Natural killer cell treated with Interleukin-12 subunit alpha and Interleukin-12 subunit beta and Interleukin-15 and Interleukin-18, amount 100 ng/mL, for 72 hours (primary cell): ENCODE measurements around the gene EQTN. TPM values are rescaled to one million over a fixed set of nuclear protein-coding genes. Genes with fewer than 3 reads are reported as not detected.

Experiments used
- ATAC-seq, 2 donors: fragments of 150-1000 bp; cut with Tn5 transposase in 1 of 2; sonication (Bioruptor Pico), chemical (Tn5 transposase) in 1 of 2; 2 replicates each; pipeline ENCODE4 v1.10.0; 2021
- DNase-seq: peaks from one replicate; pipeline ENCODE4 v3.0.0; 2022; ENCODE audit warnings: low spot score
- H3K27ac Mint-ChIP-seq, 2 donors: 1 replicate in 1 of 2; 2 replicates in 1 of 2; pipeline ENCODE4 v1.8.0; 2022; ENCODE audit warnings: mixed read lengths in 2 of 2, mild to moderate bottlenecking in 1 of 2, moderate library complexity in 1 of 2
- H3K27me3 Mint-ChIP-seq, 2 donors: 1 replicate in 1 of 2; 2 replicates in 1 of 2; pipeline ENCODE4 v1.8.0; 2022; ENCODE audit warnings: mixed read lengths in 2 of 2
- H3K36me3 Mint-ChIP-seq: one replicate; pipeline ENCODE4 v1.8.0; 2022; ENCODE audit warnings: mixed read lengths
- H3K4me1 Mint-ChIP-seq, 2 donors: 1 replicate in 1 of 2; 2 replicates in 1 of 2; pipeline ENCODE4 v1.8.0; 2022; ENCODE audit warnings: low read depth in 2 of 2, mixed read lengths in 2 of 2, mild to moderate bottlenecking in 1 of 2
- H3K4me3 Mint-ChIP-seq: one replicate; pipeline ENCODE4 v1.8.0; 2022; ENCODE audit warnings: mixed read lengths
- H3K9me3 Mint-ChIP-seq: 2 replicates; pipeline ENCODE4 v1.8.0; 2022; ENCODE audit warnings: mixed read lengths
- total RNA-seq, 2 donors: library from RNA; stranded (reverse); gene quantifications; one replicate each; pipeline ENCODE4 v1.2.3, GENCODE V29; 2022

EQTN gene
- total RNA-seq, 2 donors from 2014 or later: not detected

- H3K4me3 Mint-ChIP-seq: no peak overlapping the region
- no peak for DNase-seq
- H3K9me3 Mint-ChIP-seq: no peaks in the 10 kb centered on the region
- peaks cover 0 to 8% of the 10 kb centered on the region in 2 donors for H3K27me3 Mint-ChIP-seq
- no peak overlapping the region for H3K27ac Mint-ChIP-seq
- H3K4me1 Mint-ChIP-seq: peaks cover 0 to 2% of the 10 kb centered on the region in 2 donors
- ATAC-seq: no peak
- H3K36me3 Mint-ChIP-seq: no peaks in the 10 kb centered on the region
Observed at GRCh38 chr9:27331393-27331792, 34.4 kb upstream of the EQTN start.

- no peak for DNase-seq
- no peaks in the 10 kb centered on the region for H3K36me3 Mint-ChIP-seq
- no peak for ATAC-seq
- H3K4me1 Mint-ChIP-seq: peaks cover 0 to 2% of the 10 kb centered on the region in 2 donors
- no peak overlapping the region for H3K27ac Mint-ChIP-seq
- peaks cover 0 to 8% of the 10 kb centered on the region in 2 donors for H3K27me3 Mint-ChIP-seq
- H3K4me3 Mint-ChIP-seq: no peak overlapping the region
- H3K9me3 Mint-ChIP-seq: no peaks in the 10 kb centered on the region
Observed at GRCh38 chr9:27329291-27329690, 32.3 kb upstream of the EQTN start.

- ATAC-seq (no peak), DNase-seq (no peak)
- H3K27ac Mint-ChIP-seq: no peak overlapping the region
- peaks cover 0 to 5% of the 10 kb centered on the region in 2 donors for H3K27me3 Mint-ChIP-seq
- H3K9me3 Mint-ChIP-seq: no peaks in the 10 kb centered on the region
- H3K36me3 Mint-ChIP-seq: no peaks in the 10 kb centered on the region
- no peaks in the 10 kb centered on the region for H3K4me1 Mint-ChIP-seq
- no peak overlapping the region for H3K4me3 Mint-ChIP-seq
Observed at GRCh38 chr9:27328483-27328882, 31.5 kb upstream of the EQTN start.

- Mint-ChIP-seq H3K36me3 (no peaks in the 10 kb centered on the region), H3K9me3 (peaks cover 3% of the 10 kb centered on the region), H3K27me3 (no peaks in the 10 kb centered on the region), H3K4me1 (no peaks in the 10 kb centered on the region), H3K4me3 (no peak overlapping the region), H3K27ac (no peak overlapping the region)
- no peak for ATAC-seq
- DNase-seq: no peak
Observed at GRCh38 chr9:27311184-27311583, 14.2 kb upstream of the EQTN start.

- no peak for DNase-seq
- no peak for ATAC-seq
- Mint-ChIP-seq H3K9me3 (peaks cover 3% of the 10 kb centered on the region), H3K27me3 (peaks cover 0 to under 1% of the 10 kb centered on the region in 2 donors), H3K27ac (no peak overlapping the region), H3K4me1 (no peaks in the 10 kb centered on the region), H3K36me3 (no peaks in the 10 kb centered on the region), H3K4me3 (no peak overlapping the region)
Observed at GRCh38 chr9:27310582-27310981, 13.6 kb upstream of the EQTN start.

- Mint-ChIP-seq H3K4me1 (no peaks in the 10 kb centered on the region), H3K9me3 (peaks cover 3% of the 10 kb centered on the region), H3K36me3 (no peaks in the 10 kb centered on the region), H3K27me3 (peaks cover 3 to 6% of the 10 kb centered on the region in 2 donors), H3K4me3 (no peak overlapping the region), H3K27ac (no peak overlapping the region)
- no peak for DNase-seq
- ATAC-seq: no peak
Observed at GRCh38 chr9:27308691-27309390, 11.9 kb upstream of the EQTN start.

- Mint-ChIP-seq H3K36me3 (no peaks in the 10 kb centered on the region), H3K9me3 (peaks cover 7% of the 10 kb centered on the region), H3K27me3 (peaks cover 3 to 6% of the 10 kb centered on the region in 2 donors), H3K4me1 (no peaks in the 10 kb centered on the region), H3K27ac (no peak overlapping the region), H3K4me3 (no peak overlapping the region)
- no peak for DNase-seq
- ATAC-seq: no peak
Observed at GRCh38 chr9:27304521-27304920, 7.6 kb upstream of the EQTN start.

- Mint-ChIP-seq H3K27ac (no peak overlapping the region), H3K36me3 (no peaks in the 10 kb centered on the region), H3K4me3 (no peak overlapping the region), H3K27me3 (peaks cover 3 to 6% of the 10 kb centered on the region in 2 donors), H3K9me3 (peaks cover 7% of the 10 kb centered on the region), H3K4me1 (no peaks in the 10 kb centered on the region)
- DNase-seq (no peak), ATAC-seq (no peak)
Observed at GRCh38 chr9:27303219-27303618, 6.3 kb upstream of the EQTN start.

GRCh38 chr9:27293996-27294395 is 3.0 kb downstream of the EQTN start:
- no peak for DNase-seq
- Mint-ChIP-seq H3K9me3 (no peaks in the 10 kb centered on the region), H3K27me3 (no peaks in the 10 kb centered on the region), H3K4me3 (no peak overlapping the region), H3K4me1 (no peaks in the 10 kb centered on the region), H3K36me3 (no peaks in the 10 kb centered on the region), H3K27ac (no peak overlapping the region)
- ATAC-seq: no peak

- Mint-ChIP-seq H3K4me1 (no peaks in the 10 kb centered on the region), H3K9me3 (no peaks in the 10 kb centered on the region), H3K27me3 (no peaks in the 10 kb centered on the region), H3K4me3 (no peak overlapping the region), H3K27ac (no peak overlapping the region), H3K36me3 (no peaks in the 10 kb centered on the region)
- no peak for DNase-seq
- no peak for ATAC-seq
Observed at GRCh38 chr9:27292659-27293405, 4.1 kb downstream of the EQTN start.

- no peaks in the 10 kb centered on the region for H3K9me3 Mint-ChIP-seq
- no peaks in the 10 kb centered on the region for H3K4me1 Mint-ChIP-seq
- H3K36me3 Mint-ChIP-seq: no peaks in the 10 kb centered on the region
- DNase-seq (no peak), ATAC-seq (no peak)
- no peaks in the 10 kb centered on the region for H3K27me3 Mint-ChIP-seq
- no peak overlapping the region for H3K4me3 Mint-ChIP-seq
- H3K27ac Mint-ChIP-seq: no peak overlapping the region
Observed at GRCh38 chr9:27291292-27291691, 5.7 kb downstream of the EQTN start.

- Mint-ChIP-seq H3K4me1 (no peaks in the 10 kb centered on the region), H3K4me3 (no peak overlapping the region), H3K27me3 (no peaks in the 10 kb centered on the region), H3K27ac (no peak overlapping the region), H3K36me3 (no peaks in the 10 kb centered on the region), H3K9me3 (no peaks in the 10 kb centered on the region)
- ATAC-seq: no peak
- no peak for DNase-seq
Observed at GRCh38 chr9:27282269-27282668, 14.7 kb downstream of the EQTN start.

GRCh38 chr9:27280860-27281259 is 16.1 kb downstream of the EQTN start:
- DNase-seq (no peak), ATAC-seq (no peak)
- H3K4me1 Mint-ChIP-seq: peaks cover 3 to 5% of the 10 kb centered on the region in 2 donors
- no peaks in the 10 kb centered on the region for H3K36me3 Mint-ChIP-seq
- H3K27ac Mint-ChIP-seq: no peak overlapping the region
- H3K4me3 Mint-ChIP-seq: no peak overlapping the region
- H3K27me3 Mint-ChIP-seq: no peaks in the 10 kb centered on the region
- H3K9me3 Mint-ChIP-seq: no peaks in the 10 kb centered on the region

- ATAC-seq: no peak
- peaks cover 3 to 5% of the 10 kb centered on the region in 2 donors for H3K4me1 Mint-ChIP-seq
- no peaks in the 10 kb centered on the region for H3K36me3 Mint-ChIP-seq
- H3K27me3 Mint-ChIP-seq: no peaks in the 10 kb centered on the region
- H3K4me3 Mint-ChIP-seq: no peak overlapping the region
- H3K9me3 Mint-ChIP-seq: no peaks in the 10 kb centered on the region
- H3K27ac Mint-ChIP-seq: no peak overlapping the region
- DNase-seq: no peak
Observed at GRCh38 chr9:27280249-27280648, 16.7 kb downstream of the EQTN start.
